ENCODE measurements around the gene TRMT10B. TPM values are rescaled to one million over a fixed set of nuclear protein-coding genes. Genes with fewer than 3 reads are reported as not detected.

The TRMT10B gene
- total and polyA plus RNA-seq, 10 of the 15 experiments (the other 5 are each of a cell fraction or from before 2014, with no cell fraction given): 3.7 to 11.7 (median 6.8) TPM

DNA sequence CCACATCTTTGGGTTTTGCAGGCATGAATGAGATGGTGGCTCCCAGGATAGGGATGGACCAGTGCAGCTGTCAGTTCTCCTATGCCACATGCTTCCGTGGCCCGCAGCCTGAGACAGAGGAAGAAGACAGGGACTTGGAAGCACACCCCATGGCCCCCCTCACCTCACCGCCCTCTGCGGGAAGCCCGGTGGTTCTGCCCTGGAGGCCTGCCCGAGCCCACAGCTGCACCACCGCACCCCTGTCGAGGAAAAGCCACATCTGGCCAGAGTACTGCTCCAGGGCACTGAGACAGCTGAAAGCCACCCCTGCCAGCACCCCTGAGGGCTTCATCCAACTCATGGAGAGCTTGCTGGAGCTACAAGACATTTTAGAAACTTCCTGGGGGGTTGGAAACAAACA, 7.6 kb upstream of the TRMT10B start:
- intact Hi-C loops (cut with micrococcal nuclease; ENCODE audit: unreplicated experiment) (loop anchor here (2.0 to 10.0 kb wide), 3 partner anchors 263 to 617 kb away; partner anchors contain the start of gene SHB), in situ Hi-C loops (cut with MboI) (no loop called here)
- ATAC-seq (no peak), DNase-seq (ENCODE audit: low read depth, low spot score) (no peak), FAIRE-seq (no peak)
- H2AFZ ChIP-seq (ENCODE audit: control insufficient read depth, low read depth, low read length): no peak overlapping the region
- no peak overlapping the region for H3K27ac ChIP-seq (ENCODE audit: control insufficient read depth, insufficient read depth)
- H3K79me2 ChIP-seq (ENCODE audit: control insufficient read depth, insufficient read depth, low read length): no peaks in the 10 kb centered on the region
- POLR2A ChIA-PET: interaction anchor here (0.6 to 1.0 kb wide), 2 partner anchors 12 to 66 kb away, joined by 3 read pairs; no protein-coding TSS in a partner anchor
- H3K9me3 ChIP-seq (replicated peaks; ENCODE audit: control insufficient read depth, insufficient read depth, low read length): no peaks in the 10 kb centered on the region
- 38% methylated on average over 8 of the region's 8 CpGs for WGBS (ENCODE audit: insufficient coverage, insufficient replicate concordance, low lambda C conversion rate, missing lambda C conversion rate)
- no peak overlapping the region for H3K9ac ChIP-seq (ENCODE audit: control insufficient read depth, insufficient read depth, low read length)
- no peak overlapping the region for H3K4me2 ChIP-seq (ENCODE audit: control insufficient read depth, insufficient read depth)
- no peak overlapping the region for H3K4me3 ChIP-seq
- SMC1A ChIA-PET (ENCODE audit: uncharacterized antibody, unreplicated experiment): interaction anchor here (0.9 to 1.5 kb wide), 2 partner anchors 12 to 156 kb away, joined by 3 read pairs; no protein-coding TSS in a partner anchor
- no peaks in the 10 kb centered on the region for H3K36me3 ChIP-seq (ENCODE audit: control insufficient read depth in 2 of 2, insufficient read depth in 2 of 2, low read length in 1 of 2)
- CTCF ChIA-PET: interaction anchor here (0.9 to 1.3 kb wide), 3 partner anchors 22 to 157 kb away, joined by 3 to 4 read pairs (median 3); no protein-coding TSS in a partner anchor
- BruUV-seq (replicated peaks): no TSS peak
- no peaks in the 10 kb centered on the region for H3K27me3 ChIP-seq (replicated peaks in 1 of 2; ENCODE audit: control insufficient read depth in 2 of 2, insufficient read depth in 2 of 2, low read length in 1 of 2)
- no peaks in the 10 kb centered on the region for H4K20me1 ChIP-seq (ENCODE audit: control insufficient read depth, insufficient read depth)
- TF ChIP-seq, protein P1, sequence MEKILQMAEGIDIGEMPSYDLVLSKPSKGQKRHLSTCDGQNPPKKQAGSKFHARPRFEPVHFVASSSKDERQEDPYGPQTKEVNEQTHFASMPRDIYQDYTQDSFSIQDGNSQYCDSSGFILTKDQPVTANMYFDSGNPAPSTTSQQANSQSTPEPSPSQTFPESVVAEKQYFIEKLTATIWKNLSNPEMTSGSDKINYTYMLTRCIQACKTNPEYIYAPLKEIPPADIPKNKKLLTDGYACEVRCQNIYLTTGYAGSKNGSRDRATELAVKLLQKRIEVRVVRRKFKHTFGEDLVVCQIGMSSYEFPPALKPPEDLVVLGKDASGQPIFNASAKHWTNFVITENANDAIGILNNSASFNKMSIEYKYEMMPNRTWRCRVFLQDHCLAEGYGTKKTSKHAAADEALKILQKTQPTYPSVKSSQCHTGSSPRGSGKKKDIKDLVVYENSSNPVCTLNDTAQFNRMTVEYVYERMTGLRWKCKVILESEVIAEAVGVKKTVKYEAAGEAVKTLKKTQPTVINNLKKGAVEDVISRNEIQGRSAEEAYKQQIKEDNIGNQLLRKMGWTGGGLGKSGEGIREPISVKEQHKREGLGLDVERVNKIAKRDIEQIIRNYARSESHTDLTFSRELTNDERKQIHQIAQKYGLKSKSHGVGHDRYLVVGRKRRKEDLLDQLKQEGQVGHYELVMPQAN (conservative IDR thresholded peaks at IDR 0.05): no peak
- TF ChIP-seq HDAC6 (IDR thresholded peaks at IDR 0.05; ENCODE audit: unreplicated experiment) (no peak), TCF3 (IDR thresholded peaks at IDR 0.05; ENCODE audit: borderline replicate concordance, insufficient read depth, low read depth, low read length) (no peak), EED (IDR thresholded peaks at IDR 0.05; ENCODE audit: low read depth) (no peak), PAX8 (IDR thresholded peaks at IDR 0.05) (no peak), POLR2A (IDR thresholded peaks at IDR 0.05; ENCODE audit: low read depth, low read length) (no peak), POLR2AphosphoS5 (IDR thresholded peaks at IDR 0.05; ENCODE audit: low read length) (no peak), YY1 (IDR thresholded peaks at IDR 0.05; ENCODE audit: low read depth, low read length) (no peak), SIN3A (IDR thresholded peaks at IDR 0.05; ENCODE audit: low read depth, low read length) (no peak), RUNX3 (IDR thresholded peaks at IDR 0.05; ENCODE audit: low read length) (no peak), BCL11A (IDR thresholded peaks at IDR 0.05; ENCODE audit: low read depth, low read length) (no peak)
- TF ChIP-seq, protein P2, sequence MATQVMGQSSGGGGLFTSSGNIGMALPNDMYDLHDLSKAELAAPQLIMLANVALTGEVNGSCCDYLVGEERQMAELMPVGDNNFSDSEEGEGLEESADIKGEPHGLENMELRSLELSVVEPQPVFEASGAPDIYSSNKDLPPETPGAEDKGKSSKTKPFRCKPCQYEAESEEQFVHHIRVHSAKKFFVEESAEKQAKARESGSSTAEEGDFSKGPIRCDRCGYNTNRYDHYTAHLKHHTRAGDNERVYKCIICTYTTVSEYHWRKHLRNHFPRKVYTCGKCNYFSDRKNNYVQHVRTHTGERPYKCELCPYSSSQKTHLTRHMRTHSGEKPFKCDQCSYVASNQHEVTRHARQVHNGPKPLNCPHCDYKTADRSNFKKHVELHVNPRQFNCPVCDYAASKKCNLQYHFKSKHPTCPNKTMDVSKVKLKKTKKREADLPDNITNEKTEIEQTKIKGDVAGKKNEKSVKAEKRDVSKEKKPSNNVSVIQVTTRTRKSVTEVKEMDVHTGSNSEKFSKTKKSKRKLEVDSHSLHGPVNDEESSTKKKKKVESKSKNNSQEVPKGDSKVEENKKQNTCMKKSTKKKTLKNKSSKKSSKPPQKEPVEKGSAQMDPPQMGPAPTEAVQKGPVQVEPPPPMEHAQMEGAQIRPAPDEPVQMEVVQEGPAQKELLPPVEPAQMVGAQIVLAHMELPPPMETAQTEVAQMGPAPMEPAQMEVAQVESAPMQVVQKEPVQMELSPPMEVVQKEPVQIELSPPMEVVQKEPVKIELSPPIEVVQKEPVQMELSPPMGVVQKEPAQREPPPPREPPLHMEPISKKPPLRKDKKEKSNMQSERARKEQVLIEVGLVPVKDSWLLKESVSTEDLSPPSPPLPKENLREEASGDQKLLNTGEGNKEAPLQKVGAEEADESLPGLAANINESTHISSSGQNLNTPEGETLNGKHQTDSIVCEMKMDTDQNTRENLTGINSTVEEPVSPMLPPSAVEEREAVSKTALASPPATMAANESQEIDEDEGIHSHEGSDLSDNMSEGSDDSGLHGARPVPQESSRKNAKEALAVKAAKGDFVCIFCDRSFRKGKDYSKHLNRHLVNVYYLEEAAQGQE (IDR thresholded peaks at IDR 0.05; ENCODE audit: low read depth, low read length): no peak
- no peaks in the 10 kb centered on the region for H3K4me1 ChIP-seq (ENCODE audit: control insufficient read depth, insufficient read depth, low read length)
- RAD21 ChIA-PET (ENCODE audit: unreplicated experiment): interaction anchor here (0.5 kb wide), 1 partner anchor 147 kb away, joined by 3 read pairs; no protein-coding TSS in a partner anchor
